ENCODE results near the gene INCENP.

Gene INCENP

GRCh38 chr11:62124186-62125113 lies 639 bp downstream of the INCENP start:
- DNase-seq (ENCODE audit: low spot score): no peak

DNA sequence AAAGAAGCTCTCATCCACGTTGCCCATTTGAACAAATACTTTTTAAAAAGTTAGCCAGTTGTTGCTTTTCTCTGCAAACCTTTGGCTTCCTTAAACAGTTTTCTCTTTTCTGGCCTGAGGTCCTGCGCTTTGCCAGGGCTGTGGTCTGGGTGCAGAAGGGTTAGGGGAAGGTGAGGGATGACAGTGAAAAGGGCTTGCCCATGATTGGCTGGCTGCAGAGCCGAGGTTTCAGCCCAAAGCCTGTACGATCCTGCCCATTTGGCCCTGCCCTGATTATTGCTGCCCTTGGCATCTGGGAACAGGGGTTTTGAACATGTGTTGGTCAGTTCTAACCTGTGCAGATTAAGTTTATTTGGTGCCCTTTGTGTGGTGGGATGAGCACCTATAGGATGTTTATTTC lies 1.5 kb downstream of the INCENP start:
- no peak for DNase-seq (ENCODE audit: low spot score)

- no peak for DNase-seq (ENCODE audit: low spot score)
Observed at GRCh38 chr11:62125881-62126280, 2.1 kb downstream of the INCENP start.

DNA sequence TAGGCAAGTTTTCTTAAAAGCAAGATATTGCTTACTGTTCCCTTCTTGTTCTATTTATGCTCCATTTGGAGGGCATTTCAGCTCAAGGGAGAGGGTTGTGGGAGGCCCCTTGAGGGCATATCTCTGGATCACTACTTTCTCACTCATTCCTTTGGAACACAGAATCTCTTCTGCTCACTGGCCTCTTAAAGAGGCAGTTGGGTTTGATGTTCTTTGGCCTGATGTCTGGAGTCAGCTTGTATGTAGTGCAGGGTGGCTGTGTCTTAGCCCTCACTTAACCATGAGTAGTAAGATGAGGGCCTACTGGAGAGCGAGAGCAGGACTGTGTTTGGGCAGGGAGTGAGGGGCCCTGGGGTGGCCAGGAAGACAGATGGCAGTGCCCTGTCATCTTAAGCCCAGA lies 3.6 kb downstream of the INCENP start:
- no peak for DNase-seq (ENCODE audit: low spot score)

GRCh38 chr11:62127941-62128770 lies 4.3 kb downstream of the INCENP start:
- no peak for DNase-seq (ENCODE audit: low spot score)

DNA sequence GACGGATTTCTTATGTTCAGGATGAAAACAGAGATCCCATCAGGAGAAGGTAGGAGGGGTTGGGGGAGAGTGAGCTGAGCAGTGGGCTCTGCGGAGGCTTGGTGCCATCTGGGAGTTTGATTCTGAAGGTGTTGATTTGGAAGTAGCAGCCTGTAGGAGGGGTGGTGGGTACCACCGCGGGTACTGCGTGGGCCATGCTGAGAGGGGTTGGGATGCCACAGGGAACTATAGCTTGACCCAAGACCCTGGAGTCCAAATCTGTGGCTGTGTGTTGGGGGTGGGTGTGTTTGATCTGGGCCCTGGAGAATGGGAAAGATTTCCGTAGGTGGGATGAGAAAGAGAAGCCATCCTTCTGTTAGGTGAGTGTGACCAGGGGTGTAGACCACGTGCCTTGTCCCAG lies 5.0 kb downstream of the INCENP start:
- DNase-seq (ENCODE audit: low spot score): no peak

GRCh38 chr11:62129590-62130282 lies 5.9 kb downstream of the INCENP start:
- DNase-seq (ENCODE audit: low spot score): no peak

DNA sequence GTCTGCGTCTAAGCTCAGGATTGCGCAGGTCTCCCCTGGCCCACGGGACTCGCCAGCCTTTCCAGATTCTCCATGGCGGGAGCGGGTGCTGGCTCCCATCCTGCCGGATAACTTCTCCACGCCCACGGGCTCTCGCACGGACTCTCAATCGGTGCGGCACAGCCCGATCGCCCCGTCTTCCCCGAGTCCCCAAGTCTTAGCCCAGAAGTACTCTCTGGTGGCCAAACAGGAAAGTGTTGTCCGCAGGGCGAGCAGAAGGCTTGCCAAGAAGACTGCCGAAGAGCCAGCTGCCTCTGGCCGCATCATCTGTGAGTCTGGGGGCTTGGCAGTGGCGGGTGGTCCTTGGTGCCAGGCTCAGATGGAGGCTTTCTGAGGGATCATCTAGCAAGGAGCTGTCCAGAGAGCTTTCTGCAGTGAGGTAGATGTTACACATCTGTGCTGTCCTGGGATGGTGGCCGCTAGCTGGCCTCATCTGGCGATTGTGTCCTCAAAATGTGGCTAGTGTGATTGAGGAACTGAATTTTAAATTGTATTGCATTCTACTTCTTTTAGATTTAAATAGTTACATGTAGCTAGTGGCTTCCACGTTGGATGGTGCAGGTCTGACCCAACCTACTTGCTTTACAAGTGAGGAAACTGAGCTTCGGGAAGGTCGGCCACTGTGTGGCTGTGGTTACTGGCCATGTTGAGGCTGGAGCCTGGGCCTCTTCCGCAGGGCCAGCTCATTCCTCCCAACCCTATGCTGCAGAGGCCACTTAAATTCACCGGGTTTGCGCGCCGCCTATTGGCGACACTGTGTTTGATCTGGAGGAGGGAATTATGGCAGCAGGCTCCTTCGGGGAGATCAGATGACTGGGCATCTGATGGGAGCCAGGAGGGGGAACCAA lies 6.7 kb downstream of the INCENP start:
- no peak for DNase-seq (ENCODE audit: low spot score)

GRCh38 chr11:62131170-62131464 lies 7.3 kb downstream of the INCENP start:
- DNase-seq (ENCODE audit: low spot score): no peak

GRCh38 chr11:62132191-62132590 lies 8.4 kb downstream of the INCENP start:
- no peak for DNase-seq (ENCODE audit: low spot score)

- no peak for DNase-seq (ENCODE audit: low spot score)
Observed at GRCh38 chr11:62132689-62133293, 9.0 kb downstream of the INCENP start.

DNA sequence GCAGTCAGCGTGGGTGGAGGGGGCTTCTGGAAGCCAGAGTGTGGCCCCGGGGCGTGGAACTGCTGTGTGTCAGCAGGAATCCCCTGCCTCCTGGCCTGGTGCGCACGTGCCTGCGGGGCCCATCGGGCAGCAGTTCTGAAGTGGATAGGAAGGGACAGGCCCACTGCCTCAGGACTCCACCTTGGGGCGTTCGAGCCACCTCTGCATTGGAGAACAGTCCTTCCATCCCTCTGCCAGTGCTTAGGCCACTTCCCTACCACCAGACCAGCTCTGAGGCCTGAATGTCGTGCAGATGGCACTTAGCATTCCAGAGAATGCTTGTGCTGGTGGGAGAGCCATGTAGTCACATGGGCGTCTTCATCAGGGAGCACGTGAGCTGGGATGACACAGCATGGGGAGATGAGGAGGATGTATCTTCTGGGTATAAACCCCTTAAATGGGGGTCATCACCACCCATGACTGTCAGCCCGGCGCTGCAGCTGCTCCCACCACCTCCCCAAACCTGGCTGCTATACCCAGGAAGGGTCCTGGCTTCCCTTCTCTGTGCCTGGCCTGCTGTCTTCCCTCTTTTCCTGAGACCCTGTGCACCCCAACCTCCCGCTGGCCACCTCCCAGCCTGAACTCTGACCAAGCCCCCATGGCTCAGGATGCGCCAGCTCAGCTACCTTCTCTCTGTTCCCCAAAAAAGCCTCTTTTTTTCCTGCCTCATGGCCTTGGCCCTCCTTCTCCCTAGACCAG lies 9.7 kb downstream of the INCENP start:
- DNase-seq (ENCODE audit: low spot score): no peak

- DNase-seq (ENCODE audit: low spot score): no peak
Observed at GRCh38 chr11:62137276-62137861, 13.6 kb downstream of the INCENP start.

GRCh38 chr11:62137881-62138629 lies 14.2 kb downstream of the INCENP start:
- DNase-seq (ENCODE audit: low spot score): no peak

- no peak for DNase-seq (ENCODE audit: low spot score)
Observed at GRCh38 chr11:62138630-62139425, 15.0 kb downstream of the INCENP start.

DNA sequence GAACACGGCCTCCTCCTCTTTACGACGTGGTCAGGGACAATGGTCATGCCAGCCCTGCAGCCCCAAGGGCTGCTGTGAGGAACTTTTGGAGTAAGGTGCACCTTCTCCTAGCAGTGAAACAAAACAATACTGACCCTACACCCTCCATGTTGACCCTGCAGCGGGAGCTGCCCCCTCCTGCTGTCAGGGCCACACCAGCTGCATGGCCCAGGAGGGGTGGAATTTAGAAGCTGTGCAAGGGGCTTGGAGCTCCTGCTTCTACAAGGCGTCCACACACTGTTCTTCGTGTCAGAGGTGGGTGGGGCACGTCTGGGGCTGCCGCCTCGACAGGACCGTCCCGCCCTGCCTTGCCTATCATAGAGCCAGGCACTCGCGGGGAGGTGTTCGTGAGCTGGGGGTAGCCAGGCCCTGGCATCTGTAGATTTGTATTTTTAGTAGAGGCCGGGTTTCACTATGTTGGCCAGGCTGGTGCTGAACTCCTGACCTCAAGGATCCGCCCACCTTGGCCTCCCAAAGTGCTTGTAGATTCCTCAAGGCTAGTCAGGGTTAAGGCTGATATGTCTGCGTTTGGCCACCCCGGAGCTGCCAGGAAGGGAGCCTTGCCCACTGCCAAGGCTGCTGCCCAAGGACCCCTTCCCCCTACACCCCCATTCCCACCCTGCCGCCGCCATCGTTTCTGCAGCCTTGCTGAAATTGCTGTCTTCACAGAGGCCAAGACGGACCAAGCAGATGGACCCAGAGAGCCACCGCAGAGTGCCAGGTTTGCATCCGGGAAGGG lies 15.9 kb downstream of the INCENP start:
- DNase-seq (ENCODE audit: low spot score): no peak

GRCh38 chr11:62140304-62141110 lies 16.7 kb downstream of the INCENP start:
- DNase-seq (ENCODE audit: low spot score): no peak
